NCI-H2107 (cell line): ENCODE measurements around the gene PDLIM5.

Source experiments
- DNase-seq: peaks from one replicate; lab custom pipeline; 2025; lab: John Stamatoyannopoulos, UW

PDLIM5 gene

DNA sequence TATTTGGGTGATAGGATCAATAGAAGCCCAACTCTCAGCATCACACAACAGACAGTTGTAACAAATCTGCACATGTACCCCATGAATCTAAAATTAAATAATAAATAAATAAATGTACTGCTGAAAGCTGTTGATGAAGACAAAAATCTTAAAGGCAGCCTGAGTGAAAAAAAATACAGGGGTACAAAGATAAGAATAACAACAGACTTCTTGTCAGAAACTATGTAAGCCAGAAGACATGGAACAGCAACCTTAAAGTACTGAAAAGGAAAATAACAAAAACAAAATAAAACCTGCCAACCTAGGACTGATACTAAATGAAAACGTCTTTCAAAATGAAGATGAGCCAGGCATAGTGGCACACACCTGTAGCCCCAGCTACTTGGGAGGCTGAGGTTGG lies 25.0 kb upstream of the PDLIM5 start:
- DNase-seq = no peak

DNA sequence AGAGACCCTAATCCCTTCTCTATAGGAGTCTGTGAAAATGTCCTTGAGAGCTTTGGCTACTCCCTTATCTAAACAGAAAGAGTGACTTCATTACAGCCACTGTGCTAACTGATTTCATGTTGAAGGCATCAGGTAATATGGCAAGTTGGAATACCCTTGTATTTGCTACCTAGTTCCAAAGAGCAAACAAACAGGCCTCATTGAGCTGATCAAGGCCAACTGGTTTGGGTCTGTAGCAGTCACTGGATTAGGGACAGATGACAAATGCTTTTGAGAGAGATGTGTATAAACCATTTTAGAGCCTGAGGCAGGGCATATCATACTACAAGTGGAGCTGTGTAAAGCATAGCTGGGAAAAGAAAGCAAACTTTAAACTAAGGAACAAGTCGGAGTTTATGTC lies 22.9 kb upstream of the PDLIM5 start:
- DNase-seq = no peak

DNA sequence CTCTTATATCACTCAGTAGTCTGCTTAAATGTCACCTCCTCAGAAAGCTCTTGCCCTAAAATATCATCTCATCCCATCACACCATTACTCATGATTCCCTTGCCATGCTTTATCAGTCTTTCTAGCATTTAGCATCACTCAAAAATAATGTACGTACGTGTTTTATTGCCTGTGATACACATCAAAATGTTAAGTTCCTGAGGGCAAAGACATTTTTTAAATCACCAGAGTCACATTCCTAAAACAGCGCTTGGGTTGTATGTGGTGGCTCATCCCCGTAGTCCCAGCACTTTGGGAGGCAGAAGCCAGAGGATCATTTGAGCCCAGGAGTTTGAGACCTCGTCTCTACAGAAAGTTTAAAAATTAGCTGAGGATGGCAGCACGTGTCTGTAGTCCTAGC lies 21.3 kb upstream of the PDLIM5 start:
- DNase-seq = no peak

DNA sequence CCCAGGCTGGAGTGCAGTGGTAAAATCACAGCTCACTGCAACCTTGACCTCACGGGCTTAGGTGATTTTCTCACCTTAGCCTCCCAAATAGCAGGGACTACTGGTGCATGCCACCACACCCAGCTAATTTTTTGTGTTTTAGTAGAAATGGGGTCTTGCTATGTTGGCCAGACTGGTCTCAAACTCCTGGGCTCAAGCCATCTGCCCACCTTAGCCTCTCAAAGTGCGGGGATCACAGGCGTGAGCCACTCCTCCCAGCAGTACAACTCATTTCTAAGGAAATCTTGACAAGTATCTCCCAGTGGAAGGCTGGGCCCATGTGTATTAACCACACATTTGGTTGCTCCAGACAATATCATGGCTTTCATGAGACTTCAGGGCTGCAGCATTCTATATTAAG lies 20.4 kb upstream of the PDLIM5 start:
- DNase-seq = no peak

DNA sequence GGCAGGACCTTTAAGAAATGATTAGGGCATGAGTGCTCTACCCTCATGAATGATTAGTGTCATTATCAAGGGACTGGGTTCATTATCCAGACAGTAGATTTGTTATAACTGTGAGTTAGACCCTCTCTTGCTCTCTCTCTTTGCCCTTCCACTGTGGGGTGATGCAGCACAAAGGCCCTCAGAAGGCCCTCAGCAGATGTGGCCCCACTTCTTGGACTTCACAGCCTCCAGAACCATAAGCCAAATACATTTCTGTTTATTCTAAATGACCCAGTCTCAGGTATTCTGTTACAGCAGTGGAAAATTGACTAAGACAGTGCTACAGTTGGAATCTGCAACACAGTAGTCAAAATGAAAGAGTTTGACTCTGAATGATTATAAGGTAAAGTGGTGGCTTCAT lies 17.2 kb upstream of the PDLIM5 start:
- no peak for DNase-seq

DNA sequence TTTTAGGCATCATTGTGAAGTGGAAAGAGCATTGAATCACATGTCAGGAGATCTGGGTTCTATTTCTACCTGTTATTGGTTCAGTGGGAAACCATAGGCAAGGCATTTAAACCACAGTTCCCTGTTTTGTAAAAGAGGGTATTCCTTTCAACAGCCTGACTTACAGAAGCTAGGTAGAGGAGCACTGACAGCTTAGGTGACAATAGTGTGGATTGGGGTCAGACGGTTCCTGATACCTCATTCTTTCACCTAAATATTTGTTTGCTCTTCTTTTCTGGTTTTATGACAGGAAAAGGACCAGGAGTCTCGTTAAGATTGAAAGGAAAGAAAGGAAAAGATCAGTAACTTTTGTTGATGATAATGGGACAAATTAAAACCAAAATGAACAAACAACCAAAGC lies 15.9 kb upstream of the PDLIM5 start:
- no peak for DNase-seq

DNA sequence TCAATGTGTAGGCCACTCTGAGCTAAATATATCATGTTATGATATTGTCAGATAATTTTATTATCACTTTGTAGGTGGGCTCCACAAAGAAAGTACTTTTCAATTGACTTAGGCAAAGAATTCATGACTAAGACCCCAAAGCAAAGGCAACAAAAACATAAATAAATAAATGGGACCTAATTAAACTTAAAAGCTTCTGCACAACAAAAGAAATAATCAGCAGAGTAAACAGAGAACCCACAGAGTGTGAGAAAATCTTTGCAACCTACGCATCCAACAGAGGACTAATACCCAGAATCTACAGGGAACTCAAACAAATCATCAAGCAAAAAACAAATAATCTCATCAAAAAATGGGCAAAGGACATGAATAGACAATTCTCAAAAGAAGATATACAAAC lies 15.2 kb upstream of the PDLIM5 start:
- DNase-seq = no peak

DNA sequence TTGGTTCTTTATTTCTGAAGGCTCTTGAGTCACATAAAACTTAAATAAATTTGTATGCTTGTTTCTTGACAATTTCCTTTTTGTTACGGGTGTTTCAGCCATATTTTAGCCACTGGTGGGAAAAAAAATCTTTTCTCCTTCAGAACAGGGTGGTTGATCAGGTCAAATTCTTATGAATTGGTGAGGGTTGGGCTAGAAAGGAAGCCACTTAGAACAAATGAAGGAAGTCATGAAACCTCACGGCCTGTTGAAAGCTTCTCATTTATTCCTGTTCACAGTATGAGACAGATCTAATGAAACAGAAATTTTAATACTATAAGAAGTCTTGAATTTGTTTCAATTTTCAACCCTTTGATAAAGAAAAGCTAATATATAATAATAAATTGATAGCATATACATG lies 12.1 kb upstream of the PDLIM5 start:
- DNase-seq = no peak

DNA sequence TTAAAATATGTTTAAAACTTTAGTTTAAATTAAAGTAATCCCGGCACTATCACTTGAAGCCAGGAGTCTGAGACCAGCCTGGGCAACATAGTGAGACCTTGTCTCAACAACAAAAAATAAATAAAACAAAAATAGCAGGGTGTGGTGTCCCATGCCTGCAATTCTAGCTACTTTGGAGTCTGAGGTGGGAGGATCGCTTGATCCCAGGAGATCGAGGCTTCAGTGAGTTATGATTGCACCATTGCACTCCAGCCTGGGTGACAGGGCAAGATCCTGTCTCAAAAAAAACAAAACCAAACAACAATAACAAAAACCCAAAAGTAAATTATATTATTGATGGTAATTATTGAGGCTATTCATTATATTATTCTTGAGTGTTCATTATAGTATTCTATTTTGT lies 9.9 kb upstream of the PDLIM5 start:
- DNase-seq = no peak

DNA sequence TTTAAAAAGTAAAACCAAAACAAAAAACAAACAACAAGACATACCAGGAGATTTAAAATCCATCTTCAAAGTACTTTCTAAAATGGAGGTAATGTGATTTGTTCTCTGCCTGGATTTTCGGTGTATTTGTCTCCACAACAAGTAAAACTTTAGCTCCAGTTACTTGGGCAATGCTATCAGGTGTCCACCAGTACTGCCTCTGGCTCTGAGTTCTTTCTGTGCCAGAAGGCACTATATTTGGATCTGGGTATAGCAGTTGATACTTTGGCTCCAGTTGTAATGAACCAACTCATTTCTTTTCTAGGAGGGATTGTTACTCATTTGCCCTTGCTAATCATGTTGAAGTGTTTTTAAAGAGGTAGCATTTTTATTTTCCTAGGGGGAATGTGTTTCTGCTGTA lies 9.5 kb upstream of the PDLIM5 start:
- no peak for DNase-seq

DNA sequence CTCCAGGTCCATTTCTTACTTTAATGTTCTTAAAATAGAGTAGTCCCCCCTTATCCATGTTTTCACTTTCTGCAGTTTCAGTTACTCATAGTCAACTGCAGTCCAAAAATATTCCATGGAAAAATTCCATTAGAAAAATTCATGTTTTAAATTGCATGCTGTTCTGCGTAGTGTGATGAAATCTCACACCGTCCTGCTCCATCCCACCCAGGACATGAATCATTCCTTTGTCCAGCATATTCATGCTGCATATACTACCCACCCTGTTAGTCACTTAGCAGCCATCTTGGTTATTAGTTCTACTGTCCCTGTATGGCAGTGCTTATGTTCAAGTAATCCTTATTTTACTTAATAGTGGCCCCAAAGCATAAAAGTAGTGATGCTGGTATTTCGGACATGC lies 5.4 kb upstream of the PDLIM5 start:
- DNase-seq = no peak

DNA sequence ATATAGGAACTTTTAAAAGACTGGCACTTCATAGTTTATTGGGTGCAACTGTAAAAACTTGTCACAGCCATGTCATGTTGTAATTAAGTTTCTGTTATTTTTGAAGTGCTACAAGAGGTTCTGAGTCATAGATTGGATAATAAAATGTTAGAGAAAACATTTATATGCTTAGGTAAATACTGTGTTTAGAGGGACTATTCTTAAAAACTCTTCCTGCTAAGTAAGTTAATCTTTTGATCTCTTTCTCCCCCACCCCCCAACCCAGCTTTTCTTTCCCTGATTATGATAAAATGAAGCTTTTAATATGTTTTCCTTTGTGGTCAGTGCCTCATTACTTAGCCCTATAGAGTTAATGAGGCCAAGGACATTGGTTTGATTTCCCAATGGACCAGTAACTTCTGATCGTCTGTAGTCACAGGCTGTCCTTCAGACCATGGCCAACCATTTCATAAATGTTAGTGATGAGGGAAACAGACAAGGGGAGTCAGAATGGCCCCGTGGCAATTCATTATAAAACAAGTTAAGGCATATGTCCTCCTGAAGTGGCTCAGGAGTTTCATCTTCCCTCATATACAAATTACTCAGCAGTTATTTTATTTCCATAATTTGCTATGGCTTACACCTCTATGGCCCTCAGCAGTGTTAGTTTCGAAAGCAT lies 3.9 kb upstream of the PDLIM5 start:
- DNase-seq = no peak

DNA sequence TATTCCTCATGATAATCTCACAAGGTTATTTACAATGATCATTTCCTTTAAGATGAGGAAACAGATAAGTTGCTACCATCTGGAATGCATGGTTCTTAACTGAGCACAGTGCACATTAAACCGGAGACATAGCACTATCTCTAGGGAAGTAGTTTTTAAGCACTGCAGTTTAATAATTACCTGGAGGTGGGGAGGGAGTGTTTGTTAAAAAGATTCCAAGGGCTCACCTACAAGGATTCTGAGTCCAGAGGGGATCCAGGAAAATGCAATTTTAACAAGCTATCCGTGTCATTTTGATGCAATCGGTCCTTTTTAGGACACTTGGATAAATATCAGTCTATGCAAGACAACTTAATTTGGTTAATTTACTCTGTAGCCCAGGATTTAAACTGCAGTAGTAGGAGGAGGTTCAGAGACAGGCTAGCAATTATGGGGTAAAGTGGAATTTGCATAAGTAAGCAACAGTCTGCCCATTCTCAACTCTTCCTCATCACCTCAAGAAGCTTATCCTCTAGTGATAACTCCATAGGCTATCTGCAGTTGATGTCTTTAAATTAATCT lies 2.8 kb upstream of the PDLIM5 start:
- no peak for DNase-seq

DNA sequence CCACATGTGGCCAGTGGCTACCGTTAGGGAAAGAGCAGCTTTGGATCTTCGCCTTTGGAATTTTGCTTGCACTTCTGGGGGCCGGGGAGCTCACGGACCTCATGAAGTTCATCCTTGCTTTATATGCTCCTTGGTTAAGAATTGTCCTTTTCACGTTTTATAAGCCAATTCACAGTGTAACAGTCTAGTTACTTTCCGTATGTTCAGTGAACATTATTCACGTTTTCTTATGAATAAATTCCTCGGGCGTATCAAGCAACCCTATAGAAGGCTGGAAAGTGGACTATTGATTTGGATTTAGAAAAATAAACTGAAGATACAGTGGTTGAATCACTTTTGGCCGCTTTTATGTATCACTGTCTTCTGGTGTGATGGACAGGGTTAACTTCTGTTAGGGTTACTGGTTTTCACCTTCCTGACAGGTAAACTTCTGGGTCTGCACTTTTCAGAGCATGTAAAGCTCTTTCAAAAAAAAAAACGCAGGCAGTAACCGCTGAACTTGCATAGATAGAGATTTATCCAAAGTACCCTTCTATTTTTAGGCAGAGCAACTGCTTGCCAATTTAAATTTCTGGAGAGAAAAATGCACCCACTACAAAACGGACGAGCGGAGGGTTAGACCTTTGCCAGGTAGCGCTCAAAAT lies 569 bp upstream of the PDLIM5 start:
- DNase-seq = no peak

DNA sequence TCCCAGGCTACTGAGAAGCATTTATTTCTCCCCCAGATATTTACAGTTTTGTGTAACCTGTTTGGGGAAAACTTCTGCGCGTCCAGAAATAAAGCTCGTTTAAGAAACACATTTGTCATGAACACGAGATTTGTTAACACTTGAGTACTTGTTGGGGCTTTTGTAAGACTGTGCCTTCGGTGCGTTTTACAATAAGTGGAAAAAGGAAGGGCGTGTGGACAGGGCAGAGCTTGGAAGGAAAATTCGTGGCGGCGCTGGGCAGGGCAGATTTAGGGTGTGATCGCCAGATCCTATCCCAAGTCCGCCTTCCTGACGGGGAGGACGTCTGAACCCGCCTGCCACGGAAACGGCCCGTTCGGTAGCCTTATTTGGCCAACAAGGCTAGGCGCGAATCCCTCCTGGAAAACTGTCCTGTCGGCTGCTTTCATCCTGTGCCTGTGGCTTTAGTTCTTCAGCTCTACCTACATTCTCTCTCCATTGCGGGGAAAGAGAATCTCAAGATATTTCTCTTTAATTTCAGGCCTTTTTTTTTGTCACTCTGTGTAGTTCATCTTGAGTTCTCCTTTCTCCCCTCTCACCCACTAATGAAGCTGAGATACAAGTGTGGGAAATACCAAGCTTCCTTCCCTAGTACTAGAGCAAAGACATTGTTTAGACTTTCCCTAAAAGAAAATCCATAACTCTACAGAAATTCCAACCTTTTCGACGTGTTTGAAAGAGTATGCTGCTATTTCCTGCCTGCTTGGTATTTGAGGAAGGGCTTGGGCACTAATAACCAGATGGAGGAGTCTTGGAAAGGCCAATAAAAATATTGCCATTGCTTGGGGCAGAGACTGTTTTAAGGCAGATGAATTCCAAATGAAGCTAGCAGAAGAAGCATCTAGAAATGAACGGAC lies 982 bp downstream of the PDLIM5 start:
- DNase-seq = no peak

DNA sequence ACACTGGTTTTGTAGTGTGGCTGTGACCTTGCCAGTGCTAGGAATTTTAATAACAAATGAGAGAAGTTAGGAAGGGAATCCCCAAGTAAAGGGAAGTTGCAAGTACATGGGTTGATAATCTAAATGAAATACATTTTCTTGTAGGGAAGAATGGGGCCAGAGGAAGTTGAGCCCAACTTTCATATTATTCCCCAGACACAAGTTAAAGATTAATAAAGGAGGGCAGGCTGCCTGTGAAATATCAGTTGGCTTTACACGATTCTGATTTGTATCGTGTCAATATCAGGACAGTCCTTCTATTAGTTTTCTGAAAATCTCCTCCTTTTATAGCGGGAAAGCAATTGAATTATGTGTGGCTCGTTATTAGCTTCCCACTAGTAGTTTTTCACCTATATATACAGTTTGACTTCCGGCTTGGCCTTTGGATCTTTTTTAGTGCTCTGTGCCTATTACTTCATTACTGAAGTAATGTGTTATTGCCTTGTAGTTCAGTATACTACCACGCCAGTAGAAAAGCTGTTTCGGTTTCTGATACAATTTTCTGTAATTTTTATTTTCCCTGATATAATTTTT lies 1.7 kb downstream of the PDLIM5 start:
- DNase-seq = no peak

DNA sequence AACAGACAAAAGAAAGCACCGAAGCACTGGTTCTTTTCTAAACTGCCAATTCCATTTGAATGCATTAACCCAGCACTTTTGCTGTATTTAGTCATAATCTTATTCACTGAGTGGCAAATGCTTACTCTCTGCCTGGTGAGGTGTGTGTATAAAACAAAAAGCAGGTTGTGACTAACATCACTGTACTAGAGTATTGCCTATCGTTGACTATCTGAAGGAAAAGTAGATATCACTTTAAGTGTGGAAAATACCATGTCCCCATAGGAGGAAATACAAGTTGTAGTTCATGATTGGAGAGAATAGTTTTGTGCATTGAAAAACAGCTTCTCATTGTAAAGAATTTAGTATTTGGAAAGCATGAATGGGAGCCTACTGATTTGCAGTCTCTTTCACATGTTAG lies 2.7 kb downstream of the PDLIM5 start:
- no peak for DNase-seq

DNA sequence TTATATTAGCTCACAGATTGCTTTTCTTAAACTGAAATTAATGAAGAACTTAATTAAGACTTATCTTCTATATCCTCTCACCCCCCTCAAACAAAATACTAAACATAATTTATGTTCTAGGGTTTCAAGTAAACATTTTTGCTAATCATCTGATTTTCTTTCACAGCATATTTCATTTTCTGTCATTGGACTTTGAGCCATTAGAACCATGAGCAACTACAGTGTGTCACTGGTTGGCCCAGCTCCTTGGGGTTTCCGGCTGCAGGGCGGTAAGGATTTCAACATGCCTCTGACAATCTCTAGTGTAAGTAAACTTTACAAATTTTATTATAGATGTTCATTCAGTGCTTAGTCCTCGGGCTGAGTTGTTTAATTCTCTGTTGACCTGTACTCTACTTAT lies 3.3 kb downstream of the PDLIM5 start:
- no peak for DNase-seq

DNA sequence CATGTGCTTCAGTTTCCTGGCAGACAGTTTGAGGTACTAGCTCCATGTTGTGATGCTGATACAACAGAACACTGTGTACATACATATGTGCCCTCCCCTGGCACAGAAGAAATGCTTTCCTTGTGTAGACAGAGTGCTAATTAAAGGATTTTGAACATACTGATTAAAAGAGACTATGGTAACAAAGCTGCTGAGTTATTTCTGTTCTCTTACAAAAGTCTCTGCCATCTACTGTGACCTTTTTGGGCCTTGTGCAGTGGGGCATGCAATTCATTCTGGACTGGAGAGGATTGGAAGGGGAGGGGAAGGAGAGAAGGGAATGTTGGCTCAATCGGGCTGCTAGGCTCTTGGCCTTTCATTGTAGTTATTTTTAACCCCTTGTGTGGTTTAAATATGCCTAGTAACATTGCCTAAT lies 6.0 kb downstream of the PDLIM5 start:
- DNase-seq = no peak

DNA sequence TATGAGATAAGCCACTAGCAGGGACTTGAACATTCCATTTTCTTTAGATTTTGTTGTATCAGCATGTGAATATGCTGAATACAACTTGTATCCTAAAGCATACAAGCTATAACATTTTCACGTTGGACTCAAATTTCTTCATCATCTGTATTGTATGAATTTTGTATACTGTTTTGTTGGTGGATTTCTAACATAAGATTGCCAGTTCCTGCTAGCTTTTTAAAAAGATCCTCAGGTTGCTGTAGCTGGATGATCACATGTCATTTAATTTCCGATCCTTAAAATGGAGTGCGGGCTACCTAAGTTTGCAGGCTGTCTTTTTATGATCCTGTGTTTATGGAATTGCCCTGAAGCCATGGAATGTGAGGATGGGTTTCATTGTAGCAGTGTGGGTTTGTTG lies 6.9 kb downstream of the PDLIM5 start:
- DNase-seq = no peak

DNA sequence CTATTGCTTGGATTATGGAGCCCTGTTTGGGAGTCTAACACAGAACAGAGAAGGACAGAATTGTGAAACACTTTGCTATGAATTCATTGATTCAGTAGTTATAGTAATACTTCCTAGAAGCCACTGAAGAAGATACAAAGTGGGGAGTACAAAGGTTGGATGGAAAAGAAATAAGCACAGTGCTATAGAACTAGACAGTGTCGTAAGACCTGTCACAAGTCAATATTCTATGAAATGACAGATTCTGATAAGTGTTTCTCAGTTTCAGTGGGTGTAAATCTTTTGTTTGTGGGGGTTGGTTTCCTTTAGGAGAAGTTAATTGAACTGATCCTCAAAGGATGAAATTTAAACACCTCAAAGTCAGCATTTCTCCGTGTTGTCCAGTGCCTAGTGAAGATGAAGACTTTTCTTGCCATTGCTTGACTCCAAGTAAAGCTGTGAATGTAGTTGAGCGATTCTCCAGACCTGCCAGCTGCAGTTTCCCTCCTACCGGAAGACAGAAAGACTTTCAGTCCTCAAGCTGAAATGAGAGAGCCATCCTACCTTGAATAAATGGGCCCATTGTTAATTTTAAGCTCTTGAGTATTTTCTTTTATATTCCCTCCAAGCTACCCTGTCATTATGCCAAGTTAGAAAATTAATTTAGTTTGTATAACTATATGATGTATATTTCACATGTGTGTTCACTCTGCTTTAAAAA lies 7.9 kb downstream of the PDLIM5 start:
- no peak for DNase-seq

DNA sequence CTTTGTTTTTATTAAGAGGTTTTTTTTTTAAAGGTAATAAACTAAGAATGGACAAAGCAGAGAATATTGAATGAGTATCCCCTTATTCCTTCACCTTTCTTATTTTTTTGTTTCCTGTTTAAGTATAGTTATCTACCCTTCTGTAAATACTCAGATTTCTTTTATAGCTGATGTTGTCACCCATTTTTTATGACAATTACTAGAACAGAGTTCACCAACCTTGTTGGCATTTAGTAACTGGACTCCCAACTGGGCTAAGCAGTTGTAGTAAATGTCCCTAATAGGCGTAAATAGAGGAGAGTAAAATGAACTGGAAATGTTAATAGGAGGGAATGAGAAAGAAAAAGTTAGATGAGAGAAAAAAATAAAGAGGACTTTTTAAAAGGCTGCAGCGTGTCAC lies 9.8 kb downstream of the PDLIM5 start:
- no peak for DNase-seq
